B cell (primary cell): ENCODE data around the gene ENTPD1. TPM values are rescaled to one million over a fixed set of nuclear protein-coding genes. Genes with fewer than 3 reads are reported as not detected.
A peak's percentile ranks its signal among the peaks of the same experiment; 100 is the strongest.

ENCODE experiments used
- ATAC-seq: fragments of 200-7000 bp; cut with Tn5 transposase; one replicate; pipeline ENCODE4 v1.10.0; 2021; ENCODE audit warnings: low read depth, mild to moderate bottlenecking, moderate number of reproducible peaks, moderate library complexity
- CTCF ChIA-PET: fragments of 350-600 bp; sonication (Branson Sonifier 250); formaldehyde crosslinking; loops from one replicate; lab custom pipeline; 2021; ENCODE audit warnings: antibody characterized with exemption, inconsistent platforms; lab: Charles Lee
- POLR2A ChIA-PET: fragments of 350-600 bp; sonication (Branson Sonifier 250); formaldehyde crosslinking; loops from one replicate; lab custom pipeline; 2021; ENCODE audit warnings: antibody characterized with exemption; lab: Charles Lee
- DNase-seq: peaks from one replicate; pipeline ENCODE4 v3.0.0; 2013
- H2AFZ ChIP-seq: 2 replicates; pipeline ENCODE4 v1.6.1; 2012; ENCODE audit warnings: mild to moderate bottlenecking, low read depth, low read length; ENCODE audit not compliant: insufficient read depth, poor library complexity, severe bottlenecking
- H3K27ac ChIP-seq, 2 donors: 1 replicate in 1 of 2; 2 replicates in 1 of 2; pipeline ENCODE4 v1.5.1; 2012 to 2013; ENCODE audit warnings: low read length in 2 of 2, mild to moderate bottlenecking in 2 of 2, moderate library complexity in 1 of 2
- H3K27me3 ChIP-seq, 4 experiments: fragments of 200-600 bp in 1 of 4; sonication (generic) in 1 of 4; replicated peaks in 1 of 4; 1 replicate in 2 of 4; 2 replicates in 2 of 4; pipeline versions ENCODE4 v1.6.1 to v1.7.0; 2013 to 2016; ENCODE audit warnings: low read length in 3 of 4, mild to moderate bottlenecking in 2 of 4, mixed read lengths in 1 of 4, moderate library complexity in 1 of 4; ENCODE audit not compliant: insufficient read depth in 4 of 4, control insufficient read depth in 3 of 4; ENCODE audit errors: control extremely low read depth in 1 of 4
- H3K36me3 ChIP-seq, 2 experiments: replicated peaks in 1 of 2; 1 replicate in 1 of 2; 2 replicates in 1 of 2; pipeline versions ENCODE4 v1.6.1 to v1.7.1; 2013; ENCODE audit warnings: low read length in 1 of 2; ENCODE audit not compliant: insufficient read depth in 2 of 2, control insufficient read depth in 1 of 2; ENCODE audit errors: control extremely low read depth in 1 of 2, extremely low read depth in 1 of 2
- H3K4me1 ChIP-seq, 2 donors: fragments of 200-600 bp in 1 of 2; sonication (generic) in 1 of 2; 1 replicate in 1 of 2; 2 replicates in 1 of 2; pipeline versions ENCODE4 v1.5.1 to v1.6.1; 2013 to 2017; ENCODE audit warnings: low read length in 2 of 2; ENCODE audit not compliant: control insufficient read depth in 2 of 2, insufficient read depth in 2 of 2
- H3K4me2 ChIP-seq: replicated peaks from 2 replicates; pipeline ENCODE3; 2012; ENCODE audit warnings: mild to moderate bottlenecking, low read depth, low read length; ENCODE audit not compliant: poor library complexity, severe bottlenecking
- H3K4me3 ChIP-seq, 5 experiments: fragments of 200-600 bp in 1 of 5; sonication (generic) in 1 of 5; 1 replicate in 3 of 5; 2 replicates in 2 of 5; pipeline versions ENCODE4 v1.5.1 to v1.7.0; 2011 to 2016; ENCODE audit warnings: low read length in 4 of 5, mild to moderate bottlenecking in 4 of 5, low read depth in 2 of 5, control low read depth in 1 of 5, moderate library complexity in 1 of 5; ENCODE audit not compliant: insufficient read depth in 1 of 5; ENCODE audit errors: control extremely low read depth in 1 of 5, extremely low read depth in 1 of 5
- H3K79me2 ChIP-seq: fragments of 200-600 bp; sonication (generic); one replicate; pipeline ENCODE4 v1.6.0; 2016; ENCODE audit warnings: low read length; ENCODE audit not compliant: control insufficient read depth, insufficient read depth
- H3K9ac ChIP-seq: fragments of 200-600 bp; sonication (generic); 2 replicates; pipeline ENCODE4 v1.6.1; 2017; ENCODE audit warnings: mild to moderate bottlenecking, low read length, moderate library complexity
- H3K9me3 ChIP-seq, 3 donors: one replicate each; pipeline versions ENCODE4 v1.6.1 to v1.7.1; 2013; ENCODE audit warnings: low read length in 2 of 3; ENCODE audit not compliant: control insufficient read depth in 2 of 3, insufficient read depth in 1 of 3; ENCODE audit errors: control extremely low read depth in 1 of 3
- H4K20me1 ChIP-seq: 2 replicates; pipeline ENCODE4 v1.6.0; 2012; ENCODE audit warnings: mild to moderate bottlenecking, low read length; ENCODE audit not compliant: insufficient read depth, control insufficient read depth, poor library complexity, severe bottlenecking
- H3K27ac Mint-ChIP-seq: one replicate; pipeline ENCODE4 v1.8.0; 2021; ENCODE audit warnings: mixed read lengths
- H3K27me3 Mint-ChIP-seq: one replicate; pipeline ENCODE4 v1.8.0; 2021; ENCODE audit warnings: mixed read lengths
- H3K4me1 Mint-ChIP-seq: one replicate; pipeline ENCODE4 v1.8.0; 2021; ENCODE audit warnings: mixed read lengths
- H3K4me3 Mint-ChIP-seq: one replicate; pipeline ENCODE4 v1.8.0; 2021; ENCODE audit warnings: mixed read lengths
- H3K9me3 Mint-ChIP-seq: one replicate; pipeline ENCODE4 v1.8.0; 2022; ENCODE audit warnings: mixed read lengths; ENCODE audit not compliant: insufficient read depth
- CTCF ChIP-seq: fragments of 200-600 bp; IDR thresholded peaks from one replicate; pipeline ENCODE4 v1.8.0; 2022; ENCODE audit warnings: antibody characterized with exemption, mild to moderate bottlenecking
- EZH2 ChIP-seq: IDR thresholded peaks from 2 replicates; pipeline ENCODE4 v1.6.1; 2012; ENCODE audit warnings: borderline replicate concordance, low read depth, mild to moderate bottlenecking, moderate library complexity, low read length; ENCODE audit not compliant: insufficient read depth, poor library complexity, severe bottlenecking
- WGBS: methylation state at CpG from one replicate; pipeline ENCODE4 v1.1.5; 2013; ENCODE audit warnings: missing lambda C conversion rate; ENCODE audit not compliant: insufficient coverage; 5-methylcytosine and 5-hydroxymethylcytosine counted together
- intact Hi-C: fragments of 100-400 bp; cut with micrococcal nuclease; formaldehyde crosslinking; loops from one replicate; pipeline ENCODE4 v1.10.0; 2022
- polyA plus RNA-seq: library from polyadenylated mRNA; depleted of rRNA; stranded (reverse); fragments of >200 nt; gene quantifications from 2 replicates; pipeline ENCODE4 v1.2.3, GENCODE V29; 2012
- total RNA-seq, 2 donors: library from RNA; stranded (reverse); fragments of 120-200 nt in 1 of 2; gene quantifications; 1 replicate in 1 of 2; 2 replicates in 1 of 2; pipeline versions ENCODE4 v1.2.3 to v1.2.4, GENCODE V29; 2013 to 2022

The ENTPD1 gene
- total and polyA plus RNA-seq, 2 donors (not counting 1 experiment from before 2014, with no cell fraction given), result 25.9 to 96.3 TPM

GRCh38 chr10:95788830-95789229 is 32.9 kb downstream of the ENTPD1 start:
- no peaks in the 10 kb centered on the region for H4K20me1 ChIP-seq
- no peaks in the 10 kb centered on the region for H3K27me3 Mint-ChIP-seq
- H2AFZ ChIP-seq, result no peak overlapping the region
- peak overlapping the region; percentile 51 for H3K27ac Mint-ChIP-seq
- no peak overlapping the region for H3K4me3 ChIP-seq
- H3K4me2 ChIP-seq, result no peak overlapping the region
- peaks cover 75 to 80% of the 10 kb centered on the region in 2 donors for H3K4me1 ChIP-seq
- no peaks in the 10 kb centered on the region for H3K36me3 ChIP-seq
- no peak overlapping the region for H3K4me3 Mint-ChIP-seq
- ATAC-seq, result no peak
- 100% methylated on average over 2 of the region's 2 CpGs for WGBS
- no peak for DNase-seq
- H3K9ac ChIP-seq, result no peak overlapping the region
- H3K27ac ChIP-seq, result no peak overlapping the region
- peaks cover 90% of the 10 kb centered on the region for H3K4me1 Mint-ChIP-seq
- TF ChIP-seq EZH2, result no peak
- no peak for TF ChIP-seq CTCF
- H3K9me3 ChIP-seq, result no peaks in the 10 kb centered on the region
- POLR2A ChIA-PET, result no interaction called here
- H3K9me3 Mint-ChIP-seq, result no peaks in the 10 kb centered on the region
- intact Hi-C loops, result no loop called here
- H3K27me3 ChIP-seq, result no peaks in the 10 kb centered on the region
- CTCF ChIA-PET, result interaction anchor here (1.7 kb wide), 1 partner anchor 95 kb away, joined by 5 read pairs; the partner anchor contains the start of gene TCTN3
- peaks cover 88% of the 10 kb centered on the region for H3K79me2 ChIP-seq

GRCh38 chr10:95789902-95790301 is 33.9 kb downstream of the ENTPD1 start:
- Histone ChIP-seq H3K4me2 (no peak overlapping the region), H3K9me3 (no peaks in the 10 kb centered on the region), H3K36me3 (no peaks in the 10 kb centered on the region), H3K4me3 (no peak overlapping the region), H2AFZ (no peak overlapping the region), H3K27me3 (no peaks in the 10 kb centered on the region), H3K4me1 (peaks cover 75 to 79% of the 10 kb centered on the region in 2 donors), H4K20me1 (no peaks in the 10 kb centered on the region), H3K79me2 (peaks cover 87% of the 10 kb centered on the region), H3K9ac (no peak overlapping the region), H3K27ac (no peak overlapping the region)
- WGBS, result no CpG with 5 or more reads among the region's 3 CpGs
- H3K4me1 Mint-ChIP-seq, result peaks cover 87% of the 10 kb centered on the region
- DNase-seq (no peak), ATAC-seq (no peak)
- peak overlapping the region; percentile 66 for H3K27ac Mint-ChIP-seq
- H3K4me3 Mint-ChIP-seq, result no peak overlapping the region
- intact Hi-C loops, result no loop called here
- POLR2A ChIA-PET, result interaction anchor here (0.6 kb wide), 1 partner anchor 25 kb away, joined by 6 read pairs; no protein-coding TSS in a partner anchor
- H3K27me3 Mint-ChIP-seq, result no peaks in the 10 kb centered on the region
- no peaks in the 10 kb centered on the region for H3K9me3 Mint-ChIP-seq
- CTCF ChIA-PET, result interaction anchor here (1.7 kb wide), 1 partner anchor 96 kb away, joined by 5 read pairs; the partner anchor contains the start of gene TCTN3
- TF ChIP-seq EZH2, result no peak
- TF ChIP-seq CTCF, result no peak
